Neuronal stem cell (in vitro differentiated cells): Measurements from ENCODE around the gene CXCL3. TPM values are rescaled to one million over a fixed set of nuclear protein-coding genes. Genes with fewer than 3 reads are reported as not detected.

Source experiments
- DNase-seq: peaks from one replicate; pipeline ENCODE4 v3.0.0-alpha.2; 2013; ENCODE audit warnings: low spot score
- H2AFZ ChIP-seq: one replicate; pipeline ENCODE4 v1.6.1; 2013; ENCODE audit warnings: mild to moderate bottlenecking, low read length, inconsistent platforms
- H2AK5ac ChIP-seq: 2 replicates; pipeline ENCODE4 v1.6.1; 2013; ENCODE audit warnings: low read depth, mild to moderate bottlenecking, inconsistent platforms, low read length, moderate library complexity, mixed read lengths
- H2BK120ac ChIP-seq: 2 replicates; pipeline ENCODE4 v1.6.1; 2013; ENCODE audit warnings: low read depth, mild to moderate bottlenecking, inconsistent platforms, low read length, moderate library complexity, mixed read lengths
- H2BK12ac ChIP-seq: one replicate; pipeline ENCODE4 v1.6.1; 2013; ENCODE audit warnings: low read length, inconsistent platforms
- H2BK15ac ChIP-seq: 2 replicates; pipeline ENCODE4 v1.6.1; 2013; ENCODE audit warnings: mild to moderate bottlenecking, low read length, inconsistent platforms, mixed read lengths
- H2BK5ac ChIP-seq: one replicate; pipeline ENCODE4 v1.6.1; 2013; ENCODE audit warnings: inconsistent platforms, mild to moderate bottlenecking, low read length, moderate library complexity
- H3K14ac ChIP-seq: one replicate; pipeline ENCODE4 v1.6.1; 2013; ENCODE audit warnings: low read length, inconsistent platforms
- H3K18ac ChIP-seq: 2 replicates; pipeline ENCODE4 v1.6.1; 2013; ENCODE audit warnings: low read length, inconsistent platforms
- H3K23ac ChIP-seq: 2 replicates; pipeline ENCODE4 v1.6.1; 2013; ENCODE audit warnings: low read depth, mild to moderate bottlenecking, mixed read lengths, low read length, inconsistent platforms; ENCODE audit not compliant: poor library complexity
- H3K27ac ChIP-seq: replicated peaks from 3 replicates; pipeline ENCODE4 v1.5.1; 2013; ENCODE audit warnings: low read length, inconsistent platforms
- H3K27me3 ChIP-seq, 3 experiments: 2 replicates each; pipeline ENCODE4 v1.6.1; 2013; ENCODE audit warnings: low read length in 3 of 3, mild to moderate bottlenecking in 2 of 3, inconsistent platforms in 1 of 3, low read depth in 1 of 3, mixed read lengths in 1 of 3, moderate library complexity in 1 of 3; ENCODE audit not compliant: control insufficient read depth in 3 of 3, insufficient read depth in 3 of 3
- H3K36me3 ChIP-seq, 2 donors: replicated peaks in 1 of 2; 2 replicates each; pipeline ENCODE4 v1.6.1; 2013; ENCODE audit warnings: low read length in 2 of 2; ENCODE audit not compliant: control insufficient read depth in 2 of 2, insufficient read depth in 2 of 2
- H3K4ac ChIP-seq: 2 replicates; pipeline ENCODE4 v1.6.1; 2013; ENCODE audit warnings: inconsistent platforms, mild to moderate bottlenecking, low read length, moderate library complexity
- H3K4me1 ChIP-seq, 2 donors: 1 replicate in 1 of 2; 2 replicates in 1 of 2; pipeline ENCODE4 v1.6.1; 2013; ENCODE audit warnings: low read length in 2 of 2, low read depth in 1 of 2; ENCODE audit not compliant: control insufficient read depth in 2 of 2, insufficient read depth in 1 of 2
- H3K4me2 ChIP-seq: one replicate; pipeline ENCODE4 v1.6.1; 2013; ENCODE audit warnings: mild to moderate bottlenecking, low read length, inconsistent platforms; ENCODE audit not compliant: insufficient read depth, poor library complexity, severe bottlenecking
- H3K4me3 ChIP-seq, 2 donors: 2 replicates each; pipeline ENCODE4 v1.5.1; 2013; ENCODE audit warnings: low read length in 2 of 2, mild to moderate bottlenecking in 2 of 2, inconsistent platforms in 1 of 2, moderate library complexity in 1 of 2
- H3K79me1 ChIP-seq: one replicate; pipeline ENCODE4 v1.6.1; 2013; ENCODE audit warnings: low read depth, mild to moderate bottlenecking, inconsistent platforms, low read length, moderate library complexity
- H3K9ac ChIP-seq: one replicate; pipeline ENCODE4 v1.6.1; 2013; ENCODE audit warnings: mild to moderate bottlenecking, low read depth, low read length, inconsistent platforms; ENCODE audit not compliant: poor library complexity
- H3K9me3 ChIP-seq, 2 donors: replicated peaks in 1 of 2; 2 replicates each; pipeline versions ENCODE3 to v1.6.1; 2013; ENCODE audit warnings: low read length in 2 of 2, mild to moderate bottlenecking in 2 of 2, inconsistent platforms in 1 of 2, low read depth in 1 of 2, mixed read lengths in 1 of 2, moderate library complexity in 1 of 2; ENCODE audit not compliant: control insufficient read depth in 2 of 2, insufficient read depth in 1 of 2
- H4K8ac ChIP-seq: one replicate; pipeline ENCODE4 v1.6.1; 2013; ENCODE audit warnings: low read depth, mild to moderate bottlenecking, inconsistent platforms, low read length, moderate library complexity
- H4K91ac ChIP-seq: one replicate; pipeline ENCODE4 v1.6.1; 2013; ENCODE audit warnings: low read length, low read depth, mild to moderate bottlenecking, inconsistent platforms; ENCODE audit not compliant: poor library complexity
- WGBS, 2 donors: extraction: QIAGEN DNeasy Blood & Tissue Kit; methylation state at CpG; one replicate each; pipeline ENCODE4 v1.1.7; 2013; ENCODE audit warnings: missing lambda C conversion rate in 2 of 2, mixed read lengths in 1 of 2; ENCODE audit not compliant: insufficient read length in 2 of 2, insufficient replicate concordance in 1 of 2; ENCODE audit errors: extremely low coverage in 2 of 2; 5-methylcytosine and 5-hydroxymethylcytosine counted together
- polyA plus RNA-seq, 2 experiments: library from polyadenylated mRNA; stranded (reverse); fragments of 200-250 nt; gene quantifications; one replicate each; pipeline ENCODE4 v1.2.3, GENCODE V29; 2013

CXCL3 gene
- polyA plus RNA-seq (2013, experiment 1 of 2) = 1.6 TPM
- 1.5 TPM for polyA plus RNA-seq (2013, experiment 2 of 2)

- Histone ChIP-seq H3K79me1 (no peaks in the 10 kb centered on the region), H3K14ac (no peak within 1 kb of the TSS), H3K4me1 (peaks cover 3 to 9% of the 10 kb centered on the region in 2 donors), H3K23ac (no peak within 1 kb of the TSS), H4K8ac (no peak within 1 kb of the TSS), H2BK12ac (no peak within 1 kb of the TSS), H2BK15ac (no peak within 1 kb of the TSS), H3K27ac (no peak within 1 kb of the TSS), H3K4ac (no peak within 1 kb of the TSS), H3K4me3 (peak within 1 kb of the TSS; percentile 54 to 92), H3K4me2 (peak within 1 kb of the TSS; percentile 53), H2AFZ (peak within 1 kb of the TSS; percentile 95), H2AK5ac (no peak within 1 kb of the TSS), H3K36me3 (no peaks in the 10 kb centered on the region), H3K9me3 (no peaks in the 10 kb centered on the region), H3K9ac (peak within 1 kb of the TSS; percentile 75), H2BK5ac (peak within 1 kb of the TSS; percentile 58), H4K91ac (no peak within 1 kb of the TSS), H3K27me3 (no peaks in the 10 kb centered on the region), H2BK120ac (no peak within 1 kb of the TSS), H3K18ac (peak within 1 kb of the TSS; percentile 95)
- no CpG with 5 or more reads among the region's 64 CpGs for WGBS, 2 donors
- peak; percentile 56 for DNase-seq
Observed at GRCh38 chr4:74038425-74039314, at the start of gene CXCL3. CXCL3 (minus strand) TSS chr4:74038689; CDS start chr4:74038611, 78 bp downstream.

GRCh38 chr4:74087481-74087880 lies 49.0 kb upstream of the CXCL3 start:
- Histone ChIP-seq H3K23ac (no peak overlapping the region), H2BK5ac (no peak overlapping the region), H3K9me3 (no peaks in the 10 kb centered on the region), H2BK15ac (no peak overlapping the region), H3K4me1 (peaks cover 0 to 2% of the 10 kb centered on the region in 2 donors), H3K79me1 (no peaks in the 10 kb centered on the region), H4K91ac (no peak overlapping the region), H2AFZ (peak overlapping the region; percentile 31), H4K8ac (no peak overlapping the region), H3K27me3 (no peaks in the 10 kb centered on the region), H3K18ac (no peak overlapping the region), H2BK12ac (no peak overlapping the region), H2BK120ac (no peak overlapping the region), H3K4ac (no peak overlapping the region), H3K36me3 (no peaks in the 10 kb centered on the region), H3K4me2 (no peak overlapping the region), H3K27ac (no peak overlapping the region), H3K14ac (no peak overlapping the region), H2AK5ac (no peak overlapping the region), H3K9ac (no peak overlapping the region), H3K4me3 (no peak overlapping the region)
- no peak for DNase-seq

DNA sequence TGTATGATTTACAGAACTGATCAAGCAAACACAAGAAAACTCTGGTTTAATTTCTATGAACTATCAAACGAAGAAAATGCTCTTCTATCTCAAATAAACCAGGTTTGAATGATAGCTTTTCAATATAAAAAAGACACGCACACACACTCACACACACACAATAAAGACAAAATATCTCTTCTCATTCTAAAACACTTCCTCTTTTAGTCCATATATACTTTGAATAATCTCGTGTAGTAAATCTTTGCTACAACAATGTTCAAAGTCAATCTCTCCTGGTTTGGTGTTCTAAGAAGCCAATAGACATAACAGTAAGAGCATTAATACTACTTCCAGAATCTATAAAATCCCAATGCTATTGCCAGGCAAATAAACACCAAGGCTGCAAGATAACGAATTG lies 47.2 kb upstream of the CXCL3 start:
- no peak overlapping the region for H2AK5ac ChIP-seq

GRCh38 chr4:74084984-74085383 lies 46.5 kb upstream of the CXCL3 start:
- H3K14ac ChIP-seq = no peak overlapping the region
- no peak overlapping the region for H2BK15ac ChIP-seq
- H3K27ac ChIP-seq = no peak overlapping the region
- H3K36me3 ChIP-seq = no peaks in the 10 kb centered on the region
- no CpG with 5 or more reads among the region's 4 CpGs for WGBS, 2 donors
- no peak overlapping the region for H2BK120ac ChIP-seq
- no peak overlapping the region for H3K18ac ChIP-seq
- H2BK12ac ChIP-seq = no peak overlapping the region
- H3K9ac ChIP-seq = no peak overlapping the region
- no peak overlapping the region for H2AK5ac ChIP-seq
- no peak overlapping the region for H3K23ac ChIP-seq
- no peak overlapping the region for H2AFZ ChIP-seq
- peaks cover 0 to 2% of the 10 kb centered on the region in 2 donors for H3K4me1 ChIP-seq
- H4K91ac ChIP-seq = no peak overlapping the region
- no peaks in the 10 kb centered on the region for H3K79me1 ChIP-seq
- DNase-seq = no peak
- H3K4me2 ChIP-seq = no peak overlapping the region
- H3K4me3 ChIP-seq = no peak overlapping the region
- no peak overlapping the region for H2BK5ac ChIP-seq
- H3K4ac ChIP-seq = no peak overlapping the region
- H3K9me3 ChIP-seq = no peaks in the 10 kb centered on the region
- no peak overlapping the region for H4K8ac ChIP-seq
- no peaks in the 10 kb centered on the region for H3K27me3 ChIP-seq

More for the DNA sequence above, 47.2 kb upstream of the CXCL3 start:
- no peak for DNase-seq
- H3K4ac ChIP-seq = no peak overlapping the region
- no peak overlapping the region for H3K4me3 ChIP-seq
- H2BK5ac ChIP-seq = no peak overlapping the region
- H2BK15ac ChIP-seq = no peak overlapping the region
- no peak overlapping the region for H3K23ac ChIP-seq
- no peak overlapping the region for H2BK12ac ChIP-seq
- no peak overlapping the region for H3K18ac ChIP-seq
- no peak overlapping the region for H3K9ac ChIP-seq
- H3K79me1 ChIP-seq = no peaks in the 10 kb centered on the region
- H3K4me1 ChIP-seq = peaks cover 0 to 2% of the 10 kb centered on the region in 2 donors
- H3K4me2 ChIP-seq = no peak overlapping the region
- no peak overlapping the region for H3K14ac ChIP-seq
- no peaks in the 10 kb centered on the region for H3K9me3 ChIP-seq
- no peak overlapping the region for H4K91ac ChIP-seq
- no CpG with 5 or more reads among the region's 4 CpGs for WGBS, 2 donors
- H3K27me3 ChIP-seq = no peaks in the 10 kb centered on the region
- H4K8ac ChIP-seq = no peak overlapping the region
- H2BK120ac ChIP-seq = no peak overlapping the region
- H2AFZ ChIP-seq = no peak overlapping the region
- no peak overlapping the region for H3K27ac ChIP-seq
- no peaks in the 10 kb centered on the region for H3K36me3 ChIP-seq
